Lower lobe of right lung (tissue), 2 donors: ENCODE results near the gene MYO1F. TPM values are rescaled to one million over a fixed set of nuclear protein-coding genes. Genes with fewer than 3 reads are reported as not detected.
A peak's percentile ranks its signal among the peaks of the same experiment; 100 is the strongest.

Experiments
- ATAC-seq, 2 donors: fragments of 200-7000 bp; cut with Tn5 transposase; one replicate each; pipeline ENCODE4 v1.9.1; 2020 to 2022; ENCODE audit warnings: mild to moderate bottlenecking in 2 of 2, moderate library complexity in 2 of 2
- DNase-seq: peaks from one replicate; pipeline ENCODE4 v3.0.0-alpha.2; 2020
- H3K27ac ChIP-seq: fragments of 200-600 bp; one replicate; pipeline ENCODE4 v1.8.0; 2022
- H3K27me3 ChIP-seq: fragments of 200-600 bp; one replicate; pipeline ENCODE4 v1.8.0; 2022; ENCODE audit warnings: low read depth
- H3K36me3 ChIP-seq: fragments of 200-600 bp; one replicate; pipeline ENCODE4 v1.8.0; 2022; ENCODE audit warnings: mild to moderate bottlenecking
- H3K4me1 ChIP-seq: fragments of 200-600 bp; one replicate; pipeline ENCODE4 v1.8.0; 2022
- H3K4me3 ChIP-seq: fragments of 200-600 bp; one replicate; pipeline ENCODE4 v1.8.0; 2022; ENCODE audit warnings: mild to moderate bottlenecking
- H3K9me3 ChIP-seq: fragments of 200-600 bp; one replicate; pipeline ENCODE4 v1.8.0; 2022
- intact Hi-C: fragments of 100-400 bp; cut with DNase I; formaldehyde crosslinking; loops from one replicate; pipeline ENCODE4 v1.11.0; 2022
- total RNA-seq: library from RNA; stranded (reverse); fragmentation: NEBNext Ultra II Directional; extraction: Animal tissue kit (Norgen Biotek cat#: 25700); gene quantifications from one replicate; pipeline ENCODE4 v1.2.1, GENCODE V29; 2021
- TF ChIP-seq, protein P1 (sequence below): fragments of 200-600 bp; IDR thresholded peaks from one replicate; pipeline ENCODE4 v1.8.0; 2022; ENCODE audit warnings: antibody characterized with exemption, mild to moderate bottlenecking
- donor health status: DM: no; HTN: yes; CAD: no; lungs with severe emphysema.

MYO1F gene
- total RNA-seq, 1 donor from 2014 or later = 162 TPM

DNA sequence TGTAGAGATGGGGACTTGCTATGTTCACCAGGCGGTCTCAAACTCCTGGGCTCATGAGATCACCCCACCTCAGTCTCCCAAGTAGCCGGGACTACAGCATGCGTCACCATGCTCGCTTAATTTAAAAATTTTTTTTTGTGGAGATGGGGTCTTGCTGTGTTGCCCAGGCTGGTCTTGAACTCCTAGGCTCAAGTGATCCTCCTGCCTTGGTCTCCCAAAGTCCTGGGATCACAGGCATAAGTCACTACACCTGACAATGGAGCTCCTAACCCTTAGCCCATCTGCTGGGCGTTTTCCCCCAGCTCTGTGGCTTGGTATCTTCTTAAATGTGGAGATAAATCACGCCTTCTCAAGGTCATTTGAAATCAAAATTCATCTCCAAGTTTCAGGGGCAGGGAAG, 39.6 kb upstream of the MYO1F start:
- intact Hi-C loops = no loop called here
- H3K9me3 ChIP-seq = no peaks in the 10 kb centered on the region
- H3K36me3 ChIP-seq = no peaks in the 10 kb centered on the region
- DNase-seq (no peak), ATAC-seq (no peak)
- no peaks in the 10 kb centered on the region for H3K4me1 ChIP-seq
- no peak overlapping the region for H3K4me3 ChIP-seq
- H3K27ac ChIP-seq = no peak overlapping the region
- TF ChIP-seq, protein P1, sequence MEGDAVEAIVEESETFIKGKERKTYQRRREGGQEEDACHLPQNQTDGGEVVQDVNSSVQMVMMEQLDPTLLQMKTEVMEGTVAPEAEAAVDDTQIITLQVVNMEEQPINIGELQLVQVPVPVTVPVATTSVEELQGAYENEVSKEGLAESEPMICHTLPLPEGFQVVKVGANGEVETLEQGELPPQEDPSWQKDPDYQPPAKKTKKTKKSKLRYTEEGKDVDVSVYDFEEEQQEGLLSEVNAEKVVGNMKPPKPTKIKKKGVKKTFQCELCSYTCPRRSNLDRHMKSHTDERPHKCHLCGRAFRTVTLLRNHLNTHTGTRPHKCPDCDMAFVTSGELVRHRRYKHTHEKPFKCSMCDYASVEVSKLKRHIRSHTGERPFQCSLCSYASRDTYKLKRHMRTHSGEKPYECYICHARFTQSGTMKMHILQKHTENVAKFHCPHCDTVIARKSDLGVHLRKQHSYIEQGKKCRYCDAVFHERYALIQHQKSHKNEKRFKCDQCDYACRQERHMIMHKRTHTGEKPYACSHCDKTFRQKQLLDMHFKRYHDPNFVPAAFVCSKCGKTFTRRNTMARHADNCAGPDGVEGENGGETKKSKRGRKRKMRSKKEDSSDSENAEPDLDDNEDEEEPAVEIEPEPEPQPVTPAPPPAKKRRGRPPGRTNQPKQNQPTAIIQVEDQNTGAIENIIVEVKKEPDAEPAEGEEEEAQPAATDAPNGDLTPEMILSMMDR = no peak
- peaks cover 5% of the 10 kb centered on the region for H3K27me3 ChIP-seq

DNA sequence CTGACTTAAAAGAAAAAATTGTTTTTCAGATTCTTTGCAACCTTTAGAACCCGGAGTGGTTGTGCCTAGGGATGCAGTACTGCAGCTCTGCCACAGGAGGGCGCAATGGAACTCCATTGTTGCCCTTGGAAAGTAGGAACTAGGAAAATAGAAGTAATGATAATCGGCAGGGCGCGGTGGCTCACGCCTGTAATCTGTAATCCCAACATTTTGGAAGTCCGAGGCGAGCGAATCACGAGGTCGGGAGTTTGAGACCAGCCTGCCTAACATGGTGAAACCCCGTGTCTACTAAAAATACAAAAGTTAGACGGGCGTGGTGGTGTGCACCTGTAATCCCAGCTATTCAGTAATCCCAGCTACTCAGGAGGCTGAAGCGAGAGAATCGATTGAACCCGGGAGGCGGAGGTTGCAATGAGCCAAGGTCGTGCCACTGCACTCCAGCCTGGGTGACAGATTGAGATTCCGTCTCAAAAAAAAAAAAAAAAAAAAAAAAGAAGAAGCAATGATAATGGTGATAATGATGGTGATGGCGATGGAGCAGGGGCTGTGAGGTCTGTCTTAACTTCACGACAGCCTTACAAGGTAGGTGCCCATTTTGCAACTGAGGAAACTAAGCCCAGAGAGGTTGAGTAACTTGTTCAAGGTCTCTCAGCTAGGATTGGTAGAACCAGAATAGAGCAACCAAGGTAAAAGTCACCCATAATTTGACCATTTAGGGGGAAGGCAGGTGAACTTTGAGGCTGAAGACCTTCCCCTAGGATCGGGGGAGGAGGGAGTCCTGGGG, 38.8 kb upstream of the MYO1F start:
- intact Hi-C loops = no loop called here
- no peak overlapping the region for H3K4me3 ChIP-seq
- TF ChIP-seq, protein P1 = peak; percentile 93
- ATAC-seq (peak; percentile 58 to 77), DNase-seq (peak; percentile 74)
- peaks cover 5% of the 10 kb centered on the region for H3K27me3 ChIP-seq
- H3K9me3 ChIP-seq = no peaks in the 10 kb centered on the region
- H3K36me3 ChIP-seq = no peaks in the 10 kb centered on the region
- H3K4me1 ChIP-seq = no peaks in the 10 kb centered on the region
- H3K27ac ChIP-seq = no peak overlapping the region

DNA sequence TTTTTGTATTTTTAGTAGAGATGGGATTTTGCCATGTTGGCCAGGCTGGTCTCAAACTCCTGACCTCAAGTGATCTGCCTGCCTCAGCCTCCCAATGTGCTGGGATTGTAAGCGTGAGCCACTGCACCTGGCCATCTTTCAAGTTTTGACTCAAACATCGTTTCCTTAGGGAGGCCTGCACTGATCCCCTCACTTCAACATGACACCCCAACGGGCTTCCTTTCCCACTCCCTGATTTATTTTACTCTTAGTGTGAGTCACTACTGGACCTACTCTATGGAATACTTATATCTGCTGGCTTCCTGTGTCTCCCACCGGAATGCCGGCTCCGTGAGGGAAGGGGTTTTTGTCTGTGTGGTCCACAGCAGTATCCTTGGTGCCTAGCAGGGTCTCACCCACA, 37.8 kb upstream of the MYO1F start:
- no peak for ATAC-seq
- no peaks in the 10 kb centered on the region for H3K36me3 ChIP-seq
- DNase-seq = no peak
- H3K27ac ChIP-seq = no peak overlapping the region
- no peaks in the 10 kb centered on the region for H3K4me1 ChIP-seq
- H3K9me3 ChIP-seq = no peaks in the 10 kb centered on the region
- no peaks in the 10 kb centered on the region for H3K27me3 ChIP-seq
- TF ChIP-seq, protein P1 = no peak
- no peak overlapping the region for H3K4me3 ChIP-seq
- intact Hi-C loops = no loop called here

DNA sequence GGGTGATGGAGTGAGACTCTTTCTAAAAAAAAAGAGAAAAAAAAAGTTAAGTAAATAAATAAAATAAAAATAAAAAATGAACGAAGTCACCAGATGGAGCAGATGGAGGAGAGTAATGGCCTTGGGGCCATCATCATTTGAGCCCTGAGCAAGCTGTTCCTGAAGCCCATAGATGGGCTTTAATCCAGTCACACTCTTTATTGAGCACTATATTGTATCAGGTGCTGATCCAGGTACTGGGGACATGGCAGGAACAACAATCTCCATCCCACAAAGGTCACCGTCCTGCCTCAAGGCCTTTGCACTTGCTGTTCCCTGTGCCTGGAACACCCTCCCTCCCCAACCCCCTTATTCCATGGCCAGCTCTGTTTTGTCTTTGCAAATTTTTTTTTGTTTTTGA, 37.2 kb upstream of the MYO1F start:
- TF ChIP-seq, protein P1 = no peak
- Histone ChIP-seq H3K36me3 (no peaks in the 10 kb centered on the region), H3K27ac (no peak overlapping the region), H3K4me1 (peaks cover 5% of the 10 kb centered on the region), H3K27me3 (peaks cover 4% of the 10 kb centered on the region), H3K9me3 (no peaks in the 10 kb centered on the region), H3K4me3 (no peak overlapping the region)
- no peak for ATAC-seq
- no peak for DNase-seq
- intact Hi-C loops = no loop called here

DNA sequence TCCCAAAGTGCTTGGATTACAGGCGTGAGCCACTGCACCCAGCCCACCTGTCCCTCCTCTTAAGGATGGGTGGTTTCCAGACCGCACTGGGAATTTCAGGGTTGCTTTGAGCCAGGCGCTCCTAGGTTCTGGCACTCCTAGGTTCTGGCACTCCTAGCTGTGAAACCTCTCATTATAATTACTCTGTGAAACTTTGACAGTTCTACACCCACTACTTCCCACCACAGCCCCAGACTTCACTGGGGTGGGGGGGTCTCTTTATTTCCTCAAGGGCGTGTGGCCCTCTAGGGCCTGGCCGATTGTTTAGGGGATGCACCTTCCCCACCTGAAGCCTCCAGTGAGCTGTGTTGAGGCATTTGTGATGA, 35.5 kb upstream of the MYO1F start:
- intact Hi-C loops = no loop called here
- no peak for ATAC-seq
- Histone ChIP-seq H3K36me3 (no peaks in the 10 kb centered on the region), H3K4me3 (no peak overlapping the region), H3K27me3 (peaks cover 6% of the 10 kb centered on the region), H3K9me3 (no peaks in the 10 kb centered on the region), H3K4me1 (peaks cover 20% of the 10 kb centered on the region), H3K27ac (no peak overlapping the region)
- DNase-seq = no peak
- TF ChIP-seq, protein P1 = no peak
